ENCODE measurements around the gene FGFR3.

GRCh38 chr4:1763550-1764080, 29.5 kb upstream of the FGFR3 start:
- TF ChIP-seq CTCF (IDR thresholded peaks at IDR 0.05), result no peak
- TF ChIP-seq REST (IDR thresholded peaks at IDR 0.05; ENCODE audit: insufficient read depth in 1 of 2, low read depth in 2 of 2, low read length in 1 of 2), result no peak
- no peak for TF ChIP-seq POLR2AphosphoS5 (IDR thresholded peaks at IDR 0.05; ENCODE audit: low read depth, low read length)
